Liver (tissue), 10 donors: ENCODE data around the gene SSX4. TPM values are rescaled to one million over a fixed set of nuclear protein-coding genes. Genes with fewer than 3 reads are reported as not detected.
"Not testable (repeated sequence)": the region's sequence is repeated elsewhere in the genome, so short reads cannot be mapped to it uniquely, and the experiment has no call there.

Experiments
- DNase-seq: peaks from one replicate; pipeline ENCODE4 v3.0.0-alpha.2; 2017; ENCODE audit warnings: low spot score
- H3K27ac ChIP-seq, 2 donors: one replicate each; pipeline ENCODE4 v1.7.0; 2013; ENCODE audit warnings: inconsistent platforms in 2 of 2, low read length in 2 of 2, control low read depth in 1 of 2, low read depth in 1 of 2, mild to moderate bottlenecking in 1 of 2
- H3K27me3 ChIP-seq, 4 donors: one replicate each; pipeline versions ENCODE4 v1.6.1 to v1.7.0; 2013; ENCODE audit warnings: low read length in 3 of 4, inconsistent platforms in 1 of 4, mild to moderate bottlenecking in 1 of 4, moderate library complexity in 1 of 4; ENCODE audit not compliant: control insufficient read depth in 4 of 4, insufficient read depth in 4 of 4
- H3K36me3 ChIP-seq, 4 donors: one replicate each; pipeline versions ENCODE4 v1.6.1 to v1.7.0; 2013; ENCODE audit warnings: low read length in 3 of 4, mild to moderate bottlenecking in 3 of 4, low read depth in 1 of 4, moderate library complexity in 1 of 4; ENCODE audit not compliant: control insufficient read depth in 4 of 4, insufficient read depth in 3 of 4
- H3K4me1 ChIP-seq, 4 donors: one replicate each; pipeline versions ENCODE4 v1.6.1 to v1.7.0; 2013; ENCODE audit warnings: low read length in 3 of 4, mild to moderate bottlenecking in 3 of 4, moderate library complexity in 1 of 4; ENCODE audit not compliant: control insufficient read depth in 4 of 4, insufficient read depth in 4 of 4
- H3K4me3 ChIP-seq, 3 donors: one replicate each; pipeline versions ENCODE4 v1.6.1 to v1.7.0; 2013; ENCODE audit warnings: low read length in 3 of 3, control low read depth in 1 of 3, low read depth in 1 of 3, mild to moderate bottlenecking in 1 of 3
- H3K9ac ChIP-seq, 2 donors: one replicate each; pipeline ENCODE4 v1.7.0; 2013; ENCODE audit warnings: low read length in 2 of 2, mild to moderate bottlenecking in 2 of 2, moderate library complexity in 2 of 2, control low read depth in 1 of 2, low read depth in 1 of 2
- H3K9me3 ChIP-seq, 4 donors: one replicate each; pipeline versions ENCODE4 v1.6.1 to v1.7.0; 2013; ENCODE audit warnings: low read length in 3 of 4; ENCODE audit not compliant: control insufficient read depth in 4 of 4
- WGBS: extraction: QIAGEN DNeasy Blood & Tissue Kit; methylation state at CpG from one replicate; pipeline ENCODE4 v1.1.7; 2013; 5-methylcytosine and 5-hydroxymethylcytosine counted together
- polyA plus RNA-seq, 2 donors: library from polyadenylated mRNA; stranded (reverse) in 1 of 2; unstranded in 1 of 2; fragments of 200-250 nt in 1 of 2; fragments of >200 nt in 1 of 2; fragmentation: Nextera tagmentation in 1 of 2; extraction: Ambion mirVana in 1 of 2; gene quantifications; one replicate each; pipeline versions ENCODE4 v1.2.1 to v1.2.3, GENCODE V29; 2013 to 2015
- small RNA-seq: library from RNA; depleted of rRNA; stranded (forward); fragments of <200 nt; gene quantifications from one replicate; pipeline ENCODE3, GENCODE V24; 2014
- total RNA-seq, 2 donors: library from RNA; depleted of rRNA; stranded (reverse); fragments of >200 nt; gene quantifications; one replicate each; pipeline ENCODE4 v1.2.3, GENCODE V29; 2014
- donor health status: healthy.
- donor health status: healthy.
- donor health status: healthy.
- donor health status: healthy.
- donor health status: healthy.

The SSX4 gene
- total and polyA plus RNA-seq, 4 donors, result not detected

DNA sequence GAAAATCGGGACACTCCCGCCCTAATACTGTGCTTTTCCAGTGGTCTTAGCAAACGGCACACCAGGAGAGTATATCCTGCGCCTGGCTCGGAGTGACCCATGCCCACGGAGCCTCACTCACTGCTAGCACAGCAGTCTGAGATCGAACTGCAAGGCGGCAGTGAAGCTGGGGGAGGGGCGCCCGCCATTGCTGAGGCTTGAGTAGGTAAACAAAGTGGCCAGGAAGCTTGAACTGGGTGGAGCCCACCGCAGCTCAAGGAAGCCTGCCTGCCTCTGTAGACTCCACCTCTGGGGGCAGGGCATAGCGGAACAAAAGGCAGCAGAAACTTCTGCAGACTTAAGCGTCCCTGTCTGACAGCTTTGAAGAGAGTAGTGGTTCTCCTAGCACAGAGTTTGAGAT lies 50.4 kb downstream of the SSX4 start:
- not testable (repeated sequence) for DNase-seq, H3K27me3 ChIP-seq, H3K9ac ChIP-seq, H3K9me3 ChIP-seq, H3K36me3 ChIP-seq, H3K27ac ChIP-seq, H3K4me3 ChIP-seq, H3K4me1 ChIP-seq
- 82% methylated on average over 13 of the region's 13 CpGs for WGBS

Small RNA genes lying within 50 kb of the gene (small RNA-seq; reads per million reads assigned to genes)
- gene AL606490.4 (not detected), gene AL606490.7 (not detected), gene AL606490.9 (not detected)

Other genes with a start within 250 kb of the SSX4 start
- gene SSX5, start 186.7 kb upstream of the SSX4 start, total RNA-seq, result not detected
- not detected for gene SSX5, start 186.7 kb upstream of the SSX4 start, polyA plus RNA-seq
- not detected for gene SSX1, start 128.1 kb upstream of the SSX4 start, total RNA-seq
- gene SSX1, start 128.1 kb upstream of the SSX4 start, polyA plus RNA-seq, result not detected
- not detected for gene SSX3, start 26.8 kb upstream of the SSX4 start, total RNA-seq
- not detected for gene SSX3, start 26.8 kb upstream of the SSX4 start, polyA plus RNA-seq
- gene SSX4B, start 28.4 kb downstream of the SSX4 start, total RNA-seq, result not detected
- gene SSX4B, start 28.4 kb downstream of the SSX4 start, polyA plus RNA-seq, result not detected
- 10 to 100 TPM in 1 of 2 donors, under 1 TPM in 1; 0.25 to 81.3 TPM for gene SLC38A5, start 86.7 kb downstream of the SSX4 start, total RNA-seq
- under 1 TPM; 0.38 to 0.53 TPM for gene SLC38A5, start 86.7 kb downstream of the SSX4 start, polyA plus RNA-seq
- gene FTSJ1, start 92.7 kb downstream of the SSX4 start, total RNA-seq, result 10 to 100 TPM; 13.3 to 21.8 TPM
- 10 to 100 TPM; 14.3 to 19.6 TPM for gene FTSJ1, start 92.7 kb downstream of the SSX4 start, polyA plus RNA-seq
- gene PORCN, start 125.5 kb downstream of the SSX4 start, total RNA-seq, result 1 to 10 TPM in 1 of 2 donors, under 1 TPM in 1; 0.70 to 2.8 TPM
- 1 to 10 TPM; 2.8 to 4.9 TPM for gene PORCN, start 125.5 kb downstream of the SSX4 start, polyA plus RNA-seq
- gene EBP, start 138.3 kb downstream of the SSX4 start, total RNA-seq, result 100 to 1,000 TPM; 304 to 362 TPM
- gene EBP, start 138.3 kb downstream of the SSX4 start, polyA plus RNA-seq, result 100 to 1,000 TPM; 376 to 474 TPM
- 1 to 10 TPM; 3.2 to 3.5 TPM for gene TBC1D25, start 156.2 kb downstream of the SSX4 start, total RNA-seq
- 1 to 10 TPM; 2.6 to 5.8 TPM for gene TBC1D25, start 156.2 kb downstream of the SSX4 start, polyA plus RNA-seq
- gene RBM3, start 190.9 kb downstream of the SSX4 start, total RNA-seq, result 10 to 100 TPM; 81.0 to 87.3 TPM
- 10 to 100 TPM; 28.6 to 43.2 TPM for gene RBM3, start 190.9 kb downstream of the SSX4 start, polyA plus RNA-seq
- 10 to 100 TPM; 25.4 to 39.8 TPM for gene WDR13, start 214.0 kb downstream of the SSX4 start, total RNA-seq
- gene WDR13, start 214.0 kb downstream of the SSX4 start, polyA plus RNA-seq, result 10 to 100 TPM; 37.2 to 73.7 TPM